HuH-7.5 (cell line): ENCODE data around the gene RASGRP4.
A peak's percentile ranks its signal among the peaks of the same experiment; 100 is the strongest.
"Not testable (repeated sequence)": the region's sequence is repeated elsewhere in the genome, so short reads cannot be mapped to it uniquely, and the experiment has no call there.

ENCODE experiments used
- DNase-seq: peaks from one replicate; pipeline ENCODE4 v3.0.0; 2011; ENCODE audit warnings: low spot score

Gene RASGRP4

GRCh38 chr19:38370299-38370698 lies 55.7 kb downstream of the RASGRP4 start:
- no peak for DNase-seq

- DNase-seq = no peak
Observed at GRCh38 chr19:38369584-38369983, 56.4 kb downstream of the RASGRP4 start.

GRCh38 chr19:38367041-38367440 lies 59.0 kb downstream of the RASGRP4 start:
- no peak for DNase-seq

GRCh38 chr19:38362946-38363688 lies 62.9 kb downstream of the RASGRP4 start:
- not testable (repeated sequence) for DNase-seq

- DNase-seq = no peak
Observed at GRCh38 chr19:38362076-38362945, 63.7 kb downstream of the RASGRP4 start.

- DNase-seq = peak; percentile 63
Observed at GRCh38 chr19:38361633-38362075, 64.4 kb downstream of the RASGRP4 start.

GRCh38 chr19:38360839-38361631 lies 65.0 kb downstream of the RASGRP4 start:
- no peak for DNase-seq

GRCh38 chr19:38360351-38360750 lies 65.7 kb downstream of the RASGRP4 start:
- no peak for DNase-seq

- DNase-seq = no peak
Observed at GRCh38 chr19:38359242-38360021, 66.6 kb downstream of the RASGRP4 start.
